Measurements from ENCODE around the gene DENND6A.

- no peak for TF ChIP-seq POLR2A (IDR thresholded peaks at IDR 0.05)
- no peak for TF ChIP-seq CTCF (IDR thresholded peaks at IDR 0.05)
Observed at GRCh38 chr3:57729334-57730045, 36.6 kb upstream of the DENND6A start.

All from Peyer's patch (tissue), 4 donors.